ENCODE data around the gene PIP5KL1. TPM values are rescaled to one million over a fixed set of nuclear protein-coding genes. Genes with fewer than 3 reads are reported as not detected.

Gene PIP5KL1
- total RNA-seq, 6 donors from 2014 or later: 4.1 to 38.8 (median 10.0) TPM

- peaks cover 58 to 86% (median 82%) of the 10 kb centered on the region in 4 donors for H3K4me1 ChIP-seq
- no peaks in the 10 kb centered on the region for H3K36me3 ChIP-seq
- no peaks in the 10 kb centered on the region for H3K27me3 ChIP-seq
- DNase-seq (no peak), ATAC-seq (ENCODE audit: low FRiP score in 2 of 2) (no peak)
- TF ChIP-seq EP300 (IDR thresholded peaks at IDR 0.05): no peak
- TF ChIP-seq, protein P1, sequence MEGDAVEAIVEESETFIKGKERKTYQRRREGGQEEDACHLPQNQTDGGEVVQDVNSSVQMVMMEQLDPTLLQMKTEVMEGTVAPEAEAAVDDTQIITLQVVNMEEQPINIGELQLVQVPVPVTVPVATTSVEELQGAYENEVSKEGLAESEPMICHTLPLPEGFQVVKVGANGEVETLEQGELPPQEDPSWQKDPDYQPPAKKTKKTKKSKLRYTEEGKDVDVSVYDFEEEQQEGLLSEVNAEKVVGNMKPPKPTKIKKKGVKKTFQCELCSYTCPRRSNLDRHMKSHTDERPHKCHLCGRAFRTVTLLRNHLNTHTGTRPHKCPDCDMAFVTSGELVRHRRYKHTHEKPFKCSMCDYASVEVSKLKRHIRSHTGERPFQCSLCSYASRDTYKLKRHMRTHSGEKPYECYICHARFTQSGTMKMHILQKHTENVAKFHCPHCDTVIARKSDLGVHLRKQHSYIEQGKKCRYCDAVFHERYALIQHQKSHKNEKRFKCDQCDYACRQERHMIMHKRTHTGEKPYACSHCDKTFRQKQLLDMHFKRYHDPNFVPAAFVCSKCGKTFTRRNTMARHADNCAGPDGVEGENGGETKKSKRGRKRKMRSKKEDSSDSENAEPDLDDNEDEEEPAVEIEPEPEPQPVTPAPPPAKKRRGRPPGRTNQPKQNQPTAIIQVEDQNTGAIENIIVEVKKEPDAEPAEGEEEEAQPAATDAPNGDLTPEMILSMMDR (IDR thresholded peaks at IDR 0.05): no peak
- no peak for TF ChIP-seq POLR2AphosphoS5 (IDR thresholded peaks at IDR 0.05)
- TF ChIP-seq POLR2A (IDR thresholded peaks at IDR 0.05): no peak
- H3K4me3 ChIP-seq: no peak overlapping the region
- peak overlapping the region; percentile 81 to 90 (median 88) for H3K27ac ChIP-seq
- no peaks in the 10 kb centered on the region for H3K9me3 ChIP-seq
- WGBS, 2 donors: 82 to 89% methylated on average over 4 to 9 of the region's 9 CpGs
Measured at GRCh38 chr9:127967151-127967809, 36.7 kb upstream of the PIP5KL1 start.

DNA sequence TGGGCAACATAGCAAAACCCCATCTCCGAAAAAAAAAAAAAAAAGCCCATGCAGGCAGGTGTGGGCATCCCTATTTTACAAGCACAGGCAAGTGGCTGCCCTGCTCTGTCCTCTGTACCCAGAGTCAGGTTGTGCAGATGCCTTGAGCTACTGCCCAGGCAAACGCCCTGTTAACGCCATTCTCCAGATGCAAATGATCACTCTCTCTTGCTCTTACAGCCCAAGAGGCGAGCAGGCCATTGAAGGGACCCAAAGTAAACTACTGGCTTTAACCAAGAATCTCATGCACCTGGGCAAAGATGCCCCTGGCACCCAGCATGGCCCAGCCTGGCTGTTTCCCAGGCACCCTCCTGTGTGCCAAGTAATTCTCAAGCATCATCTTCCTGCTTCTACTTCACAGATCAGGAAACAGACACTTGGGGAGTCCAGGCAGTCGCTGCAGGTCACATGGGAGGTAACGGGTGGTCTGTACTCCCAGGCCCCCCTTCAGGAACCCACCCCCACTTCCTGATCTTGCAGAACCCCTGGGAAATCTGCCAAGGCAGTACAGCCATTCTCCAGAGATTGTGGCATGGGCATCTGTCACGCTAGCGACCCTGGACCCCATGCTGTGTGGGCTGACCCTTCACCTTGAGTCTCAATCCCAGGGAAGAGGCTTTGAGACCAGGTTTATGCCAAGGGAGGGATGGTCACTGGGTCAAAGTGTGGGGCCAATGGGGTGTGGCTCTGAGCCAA is 36.0 kb upstream of the PIP5KL1 start:
- WGBS, 2 donors: 43 to 57% methylated on average over 7 to 8 of the region's 8 CpGs
- peak in 1 of 2 donors; percentile 56 for DNase-seq

DNA sequence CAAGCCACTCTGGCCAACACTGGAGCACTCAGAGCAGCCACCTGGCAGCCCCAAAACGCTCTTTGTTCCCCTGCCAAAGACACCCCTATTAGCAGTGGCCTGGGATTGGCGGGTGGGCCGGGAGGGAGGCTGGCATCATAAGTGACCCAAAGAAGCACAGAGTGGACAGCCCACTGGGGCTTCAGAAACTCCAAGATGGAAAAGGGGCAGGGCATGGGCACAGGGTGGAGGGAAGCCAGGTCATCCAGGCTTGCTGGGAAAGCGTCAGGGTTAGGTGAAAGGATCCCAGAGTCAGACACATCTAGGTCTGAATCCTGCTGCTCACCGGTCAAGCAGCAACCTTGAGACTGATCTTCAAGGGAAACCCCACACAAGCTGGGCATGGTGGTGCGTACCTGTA is 35.4 kb upstream of the PIP5KL1 start:
- Histone ChIP-seq H3K27me3 (no peaks in the 10 kb centered on the region), H3K4me1 (peaks cover 45 to 75% (median 68%) of the 10 kb centered on the region in 4 donors), H3K27ac (peak overlapping the region; percentile 81 to 90 (median 88)), H3K4me3 (peak overlapping the region in 1 of 4 donors; percentile 13), H3K9me3 (no peaks in the 10 kb centered on the region), H3K36me3 (peaks cover 0 to 4% (median 0%) of the 10 kb centered on the region in 4 donors)
- no peak for DNase-seq
- TF ChIP-seq EP300 (IDR thresholded peaks at IDR 0.05) (no peak), POLR2AphosphoS5 (IDR thresholded peaks at IDR 0.05) (no peak), POLR2A (IDR thresholded peaks at IDR 0.05) (no peak)
- TF ChIP-seq, protein P1 (IDR thresholded peaks at IDR 0.05): no peak
- no peak for ATAC-seq (ENCODE audit: low FRiP score in 2 of 2)
- 59 to 74% methylated on average over 6 of the region's 6 CpGs for WGBS, 2 donors

More for the DNA sequence above, 36.0 kb upstream of the PIP5KL1 start:
- no peak for ATAC-seq (ENCODE audit: low FRiP score in 2 of 2)
- Histone ChIP-seq H3K4me3 (no peak overlapping the region), H3K36me3 (peaks cover 0 to 3% (median 0%) of the 10 kb centered on the region in 4 donors), H3K27me3 (no peaks in the 10 kb centered on the region), H3K4me1 (peaks cover 51 to 79% (median 75%) of the 10 kb centered on the region in 4 donors), H3K9me3 (no peaks in the 10 kb centered on the region), H3K27ac (peak overlapping the region; percentile 81 to 90 (median 88))
- TF ChIP-seq, protein P1 (IDR thresholded peaks at IDR 0.05): no peak
- TF ChIP-seq EP300 (IDR thresholded peaks at IDR 0.05) (no peak), POLR2AphosphoS5 (IDR thresholded peaks at IDR 0.05) (no peak), POLR2A (IDR thresholded peaks at IDR 0.05) (no peak)

DNA sequence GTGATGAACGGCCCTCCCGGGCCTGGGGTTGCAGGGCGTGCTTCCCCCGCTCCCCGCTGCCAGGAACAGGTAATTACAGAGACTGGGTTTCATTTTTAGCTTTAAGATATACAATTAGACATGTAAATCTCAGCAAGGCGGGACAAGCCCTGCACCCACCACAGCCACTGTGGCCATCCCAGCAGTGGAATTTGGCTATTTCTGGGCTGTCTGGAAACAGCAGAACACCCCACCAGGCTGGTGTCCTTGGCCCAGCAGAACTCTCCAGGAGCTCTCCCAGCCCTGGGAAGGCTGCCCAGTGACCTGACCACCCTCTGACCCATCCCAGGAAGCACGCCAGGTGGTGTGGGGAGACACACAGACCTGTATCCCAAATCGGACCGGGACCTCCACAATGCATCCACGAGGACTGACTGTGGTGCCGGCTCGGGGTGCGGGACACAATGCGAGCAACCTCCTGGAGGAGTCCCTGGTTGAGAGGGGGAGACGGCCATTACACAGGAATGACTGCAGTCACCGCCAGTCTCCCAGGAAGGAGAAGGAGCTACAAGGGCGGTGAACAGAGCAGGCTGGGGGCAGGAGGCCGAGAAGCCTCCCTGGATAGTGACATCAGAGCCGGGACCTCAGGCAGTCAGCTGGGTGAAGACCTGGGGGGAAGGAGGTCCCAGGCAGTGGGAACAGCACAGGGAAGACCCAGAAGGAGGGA is 32.9 kb upstream of the PIP5KL1 start:
- Histone ChIP-seq H3K27ac (peak overlapping the region in 3 of 4 donors; percentile 57 to 90 (median 88)), H3K27me3 (no peaks in the 10 kb centered on the region), H3K36me3 (peaks cover 0 to 4% (median 0%) of the 10 kb centered on the region in 4 donors), H3K4me1 (peaks cover 28 to 59% (median 56%) of the 10 kb centered on the region in 4 donors), H3K4me3 (no peak overlapping the region), H3K9me3 (no peaks in the 10 kb centered on the region)
- ATAC-seq (ENCODE audit: low FRiP score in 2 of 2): no peak
- TF ChIP-seq POLR2AphosphoS5 (IDR thresholded peaks at IDR 0.05) (no peak), EP300 (IDR thresholded peaks at IDR 0.05) (no peak), POLR2A (IDR thresholded peaks at IDR 0.05) (no peak)
- TF ChIP-seq, protein P1 (IDR thresholded peaks at IDR 0.05): no peak
- peak in 1 of 2 donors; percentile 69 for DNase-seq
- 79 to 83% methylated on average over 14 to 19 of the region's 19 CpGs for WGBS, 2 donors
